ENCODE data around the gene TRIM32.
A peak's percentile ranks its signal among the peaks of the same experiment; 100 is the strongest.

TRIM32 gene

DNA sequence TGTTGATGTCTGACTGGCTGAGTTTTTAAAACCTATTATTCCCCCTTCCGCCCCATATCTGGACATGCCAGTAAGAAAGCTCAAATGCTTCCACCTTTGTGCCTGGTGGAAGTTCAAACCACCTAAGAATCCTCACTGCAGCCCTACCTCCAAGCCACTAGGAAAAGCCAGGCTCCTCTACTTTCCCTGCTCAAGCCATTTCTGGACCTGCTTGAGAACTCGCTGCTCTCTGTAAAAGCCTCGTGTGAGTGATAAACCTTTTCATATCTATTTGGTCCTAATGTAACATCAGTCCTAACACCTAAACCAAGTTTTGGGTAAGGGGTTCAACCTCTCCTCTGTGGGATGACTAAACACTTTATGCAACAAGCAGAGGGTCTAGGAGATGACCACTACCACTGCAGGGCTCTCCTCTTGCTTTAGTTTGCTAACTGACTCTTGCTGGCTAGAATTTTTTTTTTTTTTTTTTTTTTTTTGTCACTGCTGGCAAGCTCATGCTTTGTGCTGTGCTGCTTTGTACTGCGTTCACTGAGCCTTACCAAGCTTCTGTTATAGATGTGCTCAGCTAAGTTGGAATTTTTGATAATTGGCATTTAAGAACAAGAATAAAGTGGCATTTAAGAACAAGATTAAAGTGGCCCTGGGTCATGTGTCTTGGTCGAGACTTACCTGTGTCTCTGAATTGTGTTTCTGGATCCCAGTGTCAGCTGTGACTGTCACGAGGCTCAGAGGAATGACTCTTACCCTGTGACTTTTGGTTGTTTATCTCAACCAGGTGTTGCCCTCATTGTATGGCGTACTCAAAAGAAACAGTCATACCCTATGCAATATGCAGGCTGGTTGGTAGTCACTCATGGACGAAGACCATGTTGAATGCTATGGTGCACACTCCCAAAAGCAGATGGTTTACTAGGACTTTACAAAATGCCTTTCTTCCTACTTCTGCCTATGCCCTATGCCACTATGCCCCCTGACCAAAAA lies 19.5 kb downstream of the TRIM32 start:
- no peak for DNase-seq

DNA sequence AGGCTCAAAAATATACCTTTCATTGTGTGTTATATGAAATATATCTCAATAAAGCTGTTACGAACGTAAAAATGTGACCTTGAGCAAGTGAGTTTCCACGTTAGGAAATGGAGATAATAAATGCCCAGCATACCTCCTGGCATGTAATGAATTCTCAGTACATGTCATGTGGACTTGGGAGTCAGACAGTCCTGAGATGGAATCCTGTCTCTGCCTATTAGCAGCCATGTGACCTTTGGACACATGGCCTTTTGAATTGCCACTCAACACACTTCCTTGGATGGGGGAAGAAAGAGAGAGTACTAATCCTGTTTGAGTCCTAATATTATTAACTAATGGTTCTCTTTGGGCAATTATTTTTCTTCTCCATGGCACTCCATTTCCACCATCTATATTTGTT lies 25.7 kb downstream of the TRIM32 start:
- DNase-seq, result no peak

DNA sequence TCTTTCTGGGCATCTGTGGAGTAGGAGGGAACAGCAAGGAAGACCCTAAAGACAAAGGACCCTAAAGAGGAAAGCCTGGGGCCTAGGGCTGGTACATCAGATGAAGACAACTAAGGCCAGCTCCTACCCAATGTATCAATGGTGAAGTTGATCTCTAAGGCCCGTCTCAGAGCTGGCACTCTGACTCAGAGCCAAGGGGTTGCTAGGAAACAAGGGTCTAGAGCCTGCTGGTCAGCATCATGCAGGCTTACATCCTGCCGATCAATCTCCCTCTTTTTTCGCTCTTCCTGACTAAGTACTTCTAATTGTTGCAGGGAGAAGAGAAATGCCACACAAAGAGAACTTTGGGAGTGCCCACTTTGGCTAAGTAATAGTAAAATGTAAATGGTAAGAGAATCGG lies 26.2 kb downstream of the TRIM32 start:
- no peak for DNase-seq

DNA sequence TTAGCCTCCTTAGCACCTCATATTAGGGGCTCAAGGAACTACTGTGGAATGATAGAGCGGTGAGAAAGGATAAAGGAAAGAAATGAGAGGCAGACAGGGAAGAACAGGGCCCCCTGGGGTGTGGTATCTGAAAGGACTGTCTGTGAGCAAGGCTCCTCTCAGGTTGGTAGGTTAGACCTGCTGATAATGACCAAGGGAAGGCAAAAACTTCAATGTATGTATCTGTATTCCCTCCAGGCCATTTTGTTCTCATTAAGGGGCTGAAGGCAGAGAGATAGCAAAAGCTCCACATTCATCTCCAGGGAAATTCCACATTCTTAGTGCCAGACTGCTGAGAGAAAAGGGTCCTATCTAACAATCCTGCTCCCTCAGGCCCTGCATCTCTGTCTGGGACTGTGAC lies 28.6 kb downstream of the TRIM32 start:
- no peak for DNase-seq

DNA sequence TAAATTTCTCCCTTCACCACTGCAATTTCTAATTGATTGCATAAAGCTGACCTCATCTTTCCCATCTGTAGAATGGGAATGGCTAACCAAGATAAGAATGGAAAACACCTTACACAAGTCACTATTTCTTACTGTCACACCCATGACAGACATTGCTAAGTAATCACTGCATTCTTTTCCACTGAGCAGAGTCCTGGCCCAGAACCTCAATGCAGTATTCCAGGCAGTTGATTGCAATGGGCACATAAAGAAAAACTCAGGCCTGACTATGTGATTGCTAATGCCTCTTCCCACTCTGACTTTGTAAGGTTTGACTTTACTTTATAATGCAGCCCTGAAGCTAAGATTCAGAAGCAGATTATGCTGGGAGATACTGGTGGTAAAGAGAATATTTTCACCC lies 29.3 kb downstream of the TRIM32 start:
- DNase-seq, result no peak

DNA sequence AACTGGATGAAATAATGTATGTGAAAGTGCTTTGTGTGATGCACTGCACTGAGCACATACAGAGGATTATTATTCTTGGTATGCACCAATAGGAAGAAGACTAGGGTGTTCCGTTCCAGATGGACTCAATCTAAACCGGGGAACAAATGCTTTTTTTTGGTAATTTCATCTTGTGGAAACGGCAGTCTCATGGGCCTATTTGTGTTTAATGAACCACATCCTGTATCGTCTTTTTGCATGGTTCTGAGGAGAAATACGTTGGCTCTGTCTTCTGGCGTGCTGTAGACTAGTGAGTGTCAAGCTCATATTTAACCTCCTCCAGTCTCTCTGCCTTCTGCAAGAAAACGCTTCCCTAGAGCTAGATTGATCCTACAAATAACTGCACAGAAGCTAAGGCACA lies 30.0 kb downstream of the TRIM32 start:
- no peak for DNase-seq

DNA sequence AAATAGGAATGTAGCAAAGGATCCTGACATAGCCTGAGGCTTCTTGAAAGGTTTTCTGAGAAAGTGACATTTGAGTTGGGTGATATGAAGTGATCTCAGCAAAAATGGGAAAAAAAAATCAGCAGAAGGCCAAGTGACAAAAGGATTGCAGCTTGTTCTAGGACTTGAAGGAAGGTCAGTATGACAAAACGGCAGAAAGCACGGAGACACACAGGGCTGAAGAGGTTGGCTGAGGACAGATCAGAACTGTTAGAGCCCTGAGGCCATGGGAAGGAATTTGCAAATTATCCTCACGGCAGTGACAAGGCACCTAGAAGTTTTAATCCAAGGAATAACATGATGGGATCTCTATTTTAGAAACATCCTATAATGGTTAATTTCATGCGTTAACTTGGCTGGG lies 31.0 kb downstream of the TRIM32 start:
- no peak for DNase-seq

DNA sequence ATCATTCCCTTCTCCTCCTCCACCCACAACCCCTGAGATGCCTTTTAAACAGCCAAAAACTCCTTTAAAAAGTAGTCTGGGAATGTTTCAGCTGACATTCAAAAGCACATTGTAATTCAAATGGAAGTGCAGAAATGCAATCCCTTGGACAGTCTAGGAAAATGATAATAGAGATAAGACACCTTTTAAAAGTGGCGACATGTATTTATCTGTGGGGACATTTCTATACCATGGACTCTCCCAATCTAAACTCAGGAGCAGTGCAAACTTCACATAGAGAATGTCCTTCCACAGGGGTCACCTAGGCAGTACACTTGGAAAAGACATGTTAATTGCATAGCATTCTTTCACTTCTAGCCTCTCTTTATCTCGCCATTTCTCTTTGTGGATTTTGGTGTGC lies 33.0 kb downstream of the TRIM32 start:
- DNase-seq, result no peak

DNA sequence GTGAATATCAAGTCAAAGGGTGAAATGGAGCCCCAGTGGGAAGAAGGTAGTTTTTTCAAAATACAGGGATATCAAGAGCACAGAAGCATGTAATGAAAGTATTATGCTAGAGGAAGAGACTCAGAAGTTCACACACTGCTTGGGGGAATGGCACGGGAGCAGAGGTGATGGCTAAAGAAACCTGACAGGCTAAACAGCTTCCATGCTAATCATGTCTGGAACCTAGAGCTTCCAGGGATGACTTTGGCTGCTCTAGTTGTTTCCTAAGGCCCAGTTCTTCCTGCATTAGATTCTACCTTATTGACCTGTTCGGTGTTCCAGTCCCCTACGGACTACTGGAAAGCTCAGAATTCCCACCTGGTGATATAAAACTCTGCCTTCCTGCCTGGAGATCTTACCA lies 34.3 kb downstream of the TRIM32 start:
- DNase-seq, result no peak

DNA sequence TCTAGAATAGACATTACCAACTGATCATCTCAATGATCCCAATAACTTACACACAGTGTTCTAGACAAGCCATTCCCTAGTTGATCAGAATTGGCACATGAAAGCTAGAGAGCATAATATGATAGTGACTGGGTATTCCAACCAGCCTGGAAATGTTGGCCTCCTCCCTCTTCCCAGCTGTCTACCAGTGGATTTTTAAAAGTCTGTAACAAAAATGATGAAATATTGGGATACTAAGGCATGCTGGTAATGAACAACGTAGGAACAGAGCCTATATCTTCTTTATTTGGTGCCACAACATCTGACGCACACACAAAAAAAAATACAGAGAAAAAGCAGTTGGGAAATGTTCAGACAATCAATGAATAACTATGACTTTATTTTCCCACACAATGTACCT lies 34.8 kb downstream of the TRIM32 start:
- no peak for DNase-seq

DNA sequence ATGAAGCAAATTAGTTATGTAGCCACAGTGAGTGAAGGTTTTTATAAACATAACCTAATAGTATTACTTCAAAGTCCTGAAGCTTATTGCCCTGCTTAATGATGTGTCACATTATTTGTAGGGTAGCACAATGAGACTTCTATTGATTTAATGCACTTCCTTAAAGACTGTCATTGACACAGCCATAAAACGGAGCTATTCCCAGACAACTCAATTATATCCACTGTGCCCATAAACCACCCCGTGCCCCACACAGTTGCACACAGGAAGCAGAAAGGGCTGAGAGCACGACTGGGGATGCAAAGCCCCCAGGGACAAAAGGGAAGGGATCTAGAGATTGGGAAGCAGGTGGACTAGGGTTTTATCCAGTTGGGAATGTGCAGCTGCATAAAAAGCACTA lies 37.0 kb downstream of the TRIM32 start:
- no peak for DNase-seq

DNA sequence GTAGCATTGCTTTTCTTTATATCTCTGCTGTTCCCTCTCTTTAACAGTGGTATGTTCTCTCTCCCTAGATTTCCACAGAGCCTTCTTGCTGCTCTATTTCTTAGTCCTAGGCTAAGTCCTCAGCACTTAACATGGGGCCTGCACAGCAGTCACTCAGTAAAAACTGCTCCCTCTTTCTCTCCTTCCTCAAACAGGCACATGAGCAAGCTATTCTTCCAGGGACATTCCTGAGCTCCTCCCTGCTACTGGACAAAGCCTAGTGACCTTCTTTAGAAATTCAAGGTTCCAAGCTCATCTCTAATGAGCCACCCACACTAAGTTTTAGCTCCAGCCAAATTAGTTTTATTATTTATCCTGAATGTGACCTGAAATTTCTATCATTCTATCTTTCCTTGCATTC lies 39.5 kb downstream of the TRIM32 start:
- DNase-seq, result no peak

DNA sequence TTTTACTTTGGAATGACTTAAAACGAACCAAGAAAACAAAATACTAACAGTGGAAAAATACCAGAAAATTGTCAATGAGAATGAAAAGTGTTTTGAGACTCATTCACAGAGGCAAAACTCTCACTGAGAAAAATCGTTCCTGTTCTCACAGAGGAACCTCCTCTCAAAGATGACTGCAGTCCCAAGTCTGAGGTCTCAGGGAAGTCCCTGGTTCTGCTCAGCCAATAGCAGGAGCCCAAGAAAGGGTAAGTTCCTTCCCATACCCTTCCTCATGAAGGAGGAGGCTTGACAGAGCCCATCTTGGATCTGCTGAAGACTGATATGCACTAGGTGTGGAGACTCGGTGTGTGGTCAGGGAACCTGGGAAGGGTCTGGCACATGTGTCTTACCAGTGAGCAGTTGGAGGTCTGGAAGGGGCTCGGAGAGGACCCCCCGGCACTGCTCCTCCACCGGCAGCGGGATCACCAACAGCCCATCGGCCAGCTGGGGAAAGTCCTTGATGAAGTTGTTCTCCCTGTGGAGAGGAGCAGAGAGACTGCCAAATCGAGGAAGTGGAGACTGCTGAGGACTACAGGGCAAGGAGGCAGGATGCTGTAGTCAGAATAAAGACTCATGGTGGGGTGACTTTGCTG lies 46.0 kb downstream of the TRIM32 start:
- no peak for DNase-seq

DNA sequence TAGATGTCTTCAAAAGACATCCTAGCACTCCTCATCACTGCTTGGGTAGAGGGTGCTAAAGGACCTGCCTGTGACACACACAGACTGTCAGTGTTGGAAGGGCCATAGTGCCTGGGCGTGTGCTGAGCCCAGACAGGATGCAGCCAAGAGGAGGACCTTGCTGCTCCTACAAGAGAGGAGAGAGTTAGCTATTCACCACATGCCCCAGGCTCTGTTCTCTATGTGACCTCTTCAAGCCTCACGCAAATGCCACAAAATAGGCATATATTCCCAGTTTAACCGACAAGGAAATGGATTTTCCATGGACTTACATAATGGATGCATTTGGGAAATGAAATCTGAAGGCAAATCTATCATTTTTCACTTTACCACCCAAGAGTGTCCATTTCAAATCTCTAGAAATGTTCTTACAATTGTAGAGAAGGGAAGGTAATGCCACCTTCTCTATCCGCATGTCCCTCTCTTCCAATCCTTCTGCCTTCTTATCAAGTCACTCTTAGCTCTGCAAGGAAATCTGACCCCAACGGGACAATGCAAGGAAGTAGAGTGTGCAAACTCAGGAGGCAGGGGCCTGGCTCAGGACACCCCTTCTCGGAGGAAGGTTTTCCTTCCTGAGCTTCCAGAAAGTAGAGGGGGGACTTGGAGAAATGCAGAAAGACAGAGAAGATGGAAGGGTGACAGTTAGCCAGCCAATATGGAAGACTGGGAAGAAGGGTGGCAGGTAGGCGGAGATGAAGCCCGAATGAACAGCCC lies 49.5 kb downstream of the TRIM32 start:
- DNase-seq, result no peak

DNA sequence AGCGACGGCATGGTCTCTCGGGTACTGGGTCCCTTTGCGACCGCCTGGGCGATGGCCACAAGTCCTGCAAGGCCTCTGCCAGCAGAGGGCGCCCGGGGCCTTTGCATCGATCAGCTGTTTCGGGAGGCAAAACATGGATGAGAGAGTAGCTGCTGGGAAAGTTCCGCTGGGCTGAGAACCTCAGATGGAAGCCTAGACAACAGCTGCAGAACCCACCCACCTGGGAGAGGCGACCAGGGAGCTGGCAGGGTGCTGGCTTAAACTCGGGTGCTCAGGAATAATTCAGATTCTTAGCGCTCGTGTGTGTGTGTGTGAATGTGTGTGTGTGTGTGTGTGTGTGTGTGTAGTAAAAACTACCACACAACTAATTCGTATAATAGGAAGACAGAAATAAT lies 50.0 kb downstream of the TRIM32 start:
- DNase-seq, result peak; percentile 88

DNA sequence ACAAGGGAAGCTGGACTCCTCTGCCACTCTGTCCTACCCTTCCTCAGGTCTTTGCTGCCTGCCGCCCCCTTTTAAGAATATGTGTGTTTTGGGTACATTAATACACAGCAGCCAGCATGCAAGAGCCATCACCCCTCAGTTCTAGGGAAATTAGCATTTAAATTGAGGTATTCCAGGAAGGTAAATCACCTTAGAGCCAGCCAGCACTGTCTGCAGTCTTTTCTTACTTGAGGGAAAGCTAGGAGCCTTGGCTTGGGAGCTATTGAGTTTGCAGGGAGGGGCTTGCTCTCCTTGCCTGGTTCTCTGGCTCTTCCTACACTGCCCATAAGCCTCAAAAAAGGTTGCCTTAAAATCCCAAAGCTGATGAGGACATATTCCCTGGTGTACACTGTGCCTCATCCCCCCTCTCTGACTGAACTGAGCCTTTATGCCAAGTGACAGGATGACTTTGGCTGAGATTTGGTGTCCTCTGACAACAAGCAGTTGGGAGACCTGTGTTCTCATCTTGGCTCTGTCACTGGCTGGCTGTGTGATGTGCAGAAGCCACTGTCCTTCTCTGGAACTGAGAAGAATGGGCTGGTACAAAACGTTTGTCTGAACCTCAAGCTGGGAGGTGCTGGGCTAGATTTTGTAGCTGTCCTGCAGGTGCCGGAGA lies 54.1 kb downstream of the TRIM32 start:
- DNase-seq, result no peak

DNA sequence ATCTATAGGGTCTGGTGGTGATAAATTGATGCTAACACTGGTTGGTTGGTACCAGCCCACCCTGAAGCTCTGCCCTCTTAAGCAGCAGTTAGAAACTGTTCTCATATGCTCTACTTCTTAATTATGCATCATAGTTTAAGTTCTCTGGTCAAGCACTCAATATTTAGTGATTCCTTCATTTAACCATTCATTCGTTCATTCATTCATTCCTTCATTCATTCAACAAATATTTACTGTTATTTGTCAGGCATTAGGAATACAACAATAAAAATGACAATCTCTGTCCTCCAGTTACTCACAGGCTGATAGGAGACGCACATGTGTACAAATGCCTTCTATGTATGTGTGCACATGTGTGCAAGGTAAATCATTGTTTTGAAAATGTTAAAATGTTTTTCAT lies 54.6 kb downstream of the TRIM32 start:
- no peak for DNase-seq

DNA sequence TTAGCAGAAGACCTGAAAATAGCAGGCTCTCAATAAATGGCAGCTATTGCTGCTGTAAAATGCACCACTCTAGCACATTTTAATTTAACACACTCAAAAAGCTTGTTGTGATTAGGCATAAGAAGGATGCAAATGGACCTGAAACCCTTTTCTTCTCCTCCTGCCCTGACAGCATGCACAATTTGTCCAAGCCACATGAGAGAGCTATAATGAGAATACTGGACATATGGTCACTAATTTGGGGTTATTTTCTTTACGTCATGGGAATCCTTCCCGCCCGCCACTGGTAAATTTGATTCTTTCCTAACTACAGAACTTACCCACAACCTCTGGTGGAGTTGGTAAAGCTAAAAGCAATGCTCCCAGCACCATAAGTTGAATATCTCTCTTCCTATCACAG lies 62.1 kb downstream of the TRIM32 start:
- no peak for DNase-seq

DNA sequence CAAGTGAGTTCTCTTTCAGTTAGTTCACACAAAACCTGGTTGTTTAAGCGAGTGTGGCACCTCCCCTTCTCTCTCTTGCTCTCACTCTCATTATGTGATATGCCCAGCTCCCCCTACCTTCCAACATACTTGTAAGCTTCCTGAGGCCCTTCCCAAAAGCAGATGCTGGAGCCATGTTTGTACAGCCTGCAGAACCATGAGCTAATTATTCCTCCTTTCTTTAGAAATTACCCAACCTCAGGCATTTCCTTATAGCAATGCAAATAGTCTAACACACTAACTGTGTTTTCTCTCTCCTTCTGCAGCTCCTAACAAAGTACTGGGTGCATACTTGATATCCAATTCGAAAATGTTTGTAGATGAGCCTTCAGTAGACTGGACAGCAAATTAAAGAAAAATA lies 62.7 kb downstream of the TRIM32 start:
- DNase-seq, result no peak

DNA sequence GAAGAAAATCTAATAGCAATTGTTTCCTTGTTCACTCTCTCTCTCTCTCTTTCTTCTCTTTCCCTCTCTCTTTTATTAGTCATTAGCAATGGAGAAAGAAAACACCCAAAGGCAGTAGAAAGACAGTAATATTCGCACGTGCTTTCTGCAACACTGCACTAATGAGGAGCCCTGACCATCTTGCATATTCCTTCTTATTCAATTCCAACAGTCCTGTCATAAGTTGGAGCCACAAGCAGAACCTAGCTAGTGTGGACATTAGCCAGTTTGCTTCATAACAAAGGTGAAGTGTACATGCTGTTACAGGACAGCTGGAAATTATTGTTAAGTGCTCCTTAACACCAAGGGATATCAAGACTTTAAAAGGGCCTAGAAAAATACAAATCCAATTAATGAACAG lies 63.4 kb downstream of the TRIM32 start:
- no peak for DNase-seq
